Fibroblast of villous mesenchyme (primary cell): ENCODE results near the gene BMP7. TPM values are rescaled to one million over a fixed set of nuclear protein-coding genes. Genes with fewer than 3 reads are reported as not detected.

Experiments
- DNase-seq: peaks from one replicate; pipeline ENCODE4 v3.0.0-alpha.2; 2010; ENCODE audit warnings: low read depth
- H3K4me3 ChIP-seq: 2 replicates; pipeline ENCODE4 v1.5.1; 2011; ENCODE audit warnings: low read depth, mild to moderate bottlenecking, low read length
- total RNA-seq: library from RNA; depleted of rRNA; stranded (reverse); fragments of >200 nt; gene quantifications from 2 replicates; pipeline ENCODE4 v1.2.3, GENCODE V29; 2012
- TF ChIP-seq, protein P1 (sequence below): IDR thresholded peaks from 2 replicates; pipeline ENCODE4 v1.5.1; 2012; ENCODE audit warnings: low read depth, mild to moderate bottlenecking, low read length; ENCODE audit not compliant: insufficient read depth

BMP7 gene
- total RNA-seq, 1 donor, result not detected

DNA sequence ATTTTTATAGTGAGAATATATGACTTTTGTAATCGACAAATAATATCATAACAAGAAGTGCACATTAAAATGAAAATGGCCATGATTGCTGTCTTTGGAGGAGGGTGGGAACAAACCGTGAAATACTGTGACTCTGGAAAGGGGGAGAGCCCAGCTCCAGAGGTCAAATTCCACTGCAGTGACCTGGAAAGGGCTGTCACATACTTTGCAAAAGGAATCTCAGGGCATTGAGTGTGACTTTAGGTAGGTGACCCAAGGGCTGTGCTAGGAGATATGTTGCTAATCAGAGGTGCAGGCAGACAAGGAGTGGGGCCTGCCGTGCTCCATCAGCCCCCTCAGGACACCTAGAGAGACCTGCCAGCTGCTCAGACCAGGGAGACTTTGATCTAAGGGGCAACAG is 28.1 kb upstream of the BMP7 start:
- no peak for DNase-seq
- no peak overlapping the region for H3K4me3 ChIP-seq
- TF ChIP-seq, protein P1, sequence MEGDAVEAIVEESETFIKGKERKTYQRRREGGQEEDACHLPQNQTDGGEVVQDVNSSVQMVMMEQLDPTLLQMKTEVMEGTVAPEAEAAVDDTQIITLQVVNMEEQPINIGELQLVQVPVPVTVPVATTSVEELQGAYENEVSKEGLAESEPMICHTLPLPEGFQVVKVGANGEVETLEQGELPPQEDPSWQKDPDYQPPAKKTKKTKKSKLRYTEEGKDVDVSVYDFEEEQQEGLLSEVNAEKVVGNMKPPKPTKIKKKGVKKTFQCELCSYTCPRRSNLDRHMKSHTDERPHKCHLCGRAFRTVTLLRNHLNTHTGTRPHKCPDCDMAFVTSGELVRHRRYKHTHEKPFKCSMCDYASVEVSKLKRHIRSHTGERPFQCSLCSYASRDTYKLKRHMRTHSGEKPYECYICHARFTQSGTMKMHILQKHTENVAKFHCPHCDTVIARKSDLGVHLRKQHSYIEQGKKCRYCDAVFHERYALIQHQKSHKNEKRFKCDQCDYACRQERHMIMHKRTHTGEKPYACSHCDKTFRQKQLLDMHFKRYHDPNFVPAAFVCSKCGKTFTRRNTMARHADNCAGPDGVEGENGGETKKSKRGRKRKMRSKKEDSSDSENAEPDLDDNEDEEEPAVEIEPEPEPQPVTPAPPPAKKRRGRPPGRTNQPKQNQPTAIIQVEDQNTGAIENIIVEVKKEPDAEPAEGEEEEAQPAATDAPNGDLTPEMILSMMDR, result no peak

DNA sequence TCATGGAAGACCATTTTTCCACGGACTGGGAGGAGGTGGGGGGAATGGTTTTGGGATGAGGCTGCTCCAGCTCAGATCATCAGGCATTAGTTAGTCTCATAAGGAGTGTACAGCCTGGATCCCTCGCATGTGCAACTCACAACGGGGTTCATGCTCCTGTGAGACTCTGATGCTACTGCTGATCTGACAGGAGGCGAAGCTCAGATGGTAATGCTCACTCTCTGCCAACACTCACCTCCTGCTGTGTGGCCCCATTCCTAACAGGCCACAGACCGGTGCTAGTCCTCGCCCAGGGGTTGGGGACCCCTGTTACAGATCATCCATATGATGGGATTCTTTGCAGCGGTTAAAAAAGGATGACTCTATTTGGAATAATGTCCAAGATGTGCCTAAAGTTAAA is 27.6 kb upstream of the BMP7 start:
- TF ChIP-seq, protein P1, result no peak
- DNase-seq, result no peak
- H3K4me3 ChIP-seq, result no peak overlapping the region

DNA sequence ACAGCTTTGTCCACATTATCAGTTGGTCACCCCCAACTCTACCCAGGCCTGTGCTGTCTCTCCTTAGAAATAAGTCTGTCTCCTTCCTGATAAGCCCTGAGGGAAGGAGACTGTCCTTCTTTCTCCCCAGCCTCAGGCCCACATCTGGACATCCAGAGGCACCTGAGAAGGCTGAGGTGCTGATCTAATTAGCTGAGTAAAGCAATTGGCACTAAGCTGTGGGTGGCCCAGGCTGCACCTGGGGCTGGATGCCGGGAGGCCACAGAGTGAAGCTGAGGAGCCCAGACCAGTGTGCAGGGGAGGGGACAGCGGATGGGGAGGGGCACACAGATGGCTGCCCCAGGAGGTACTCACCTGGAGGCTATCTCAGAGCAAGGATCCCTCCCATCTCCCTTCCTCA is 26.2 kb upstream of the BMP7 start:
- DNase-seq, result no peak
- TF ChIP-seq, protein P1, result no peak
- no peak overlapping the region for H3K4me3 ChIP-seq

DNA sequence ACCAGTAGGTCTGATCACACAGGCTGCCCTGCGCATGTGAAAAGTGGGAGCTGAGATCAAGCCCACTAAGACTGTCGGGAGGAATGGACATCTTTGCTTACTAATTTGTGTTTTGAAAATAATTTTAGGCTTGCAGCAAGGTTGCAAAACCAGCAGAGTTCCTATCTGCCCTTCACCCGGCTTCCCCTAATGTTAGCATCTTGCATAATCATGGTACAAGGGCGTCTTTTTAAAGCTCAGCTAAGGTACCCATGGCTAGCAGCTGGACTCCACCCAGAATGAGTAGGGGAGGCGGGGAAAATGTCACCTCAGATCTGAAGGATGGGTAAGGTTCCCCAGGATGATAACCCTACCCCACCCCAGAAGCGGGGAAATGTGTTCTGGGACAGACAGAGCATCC is 25.3 kb upstream of the BMP7 start:
- H3K4me3 ChIP-seq, result no peak overlapping the region
- TF ChIP-seq, protein P1, result no peak
- no peak for DNase-seq

DNA sequence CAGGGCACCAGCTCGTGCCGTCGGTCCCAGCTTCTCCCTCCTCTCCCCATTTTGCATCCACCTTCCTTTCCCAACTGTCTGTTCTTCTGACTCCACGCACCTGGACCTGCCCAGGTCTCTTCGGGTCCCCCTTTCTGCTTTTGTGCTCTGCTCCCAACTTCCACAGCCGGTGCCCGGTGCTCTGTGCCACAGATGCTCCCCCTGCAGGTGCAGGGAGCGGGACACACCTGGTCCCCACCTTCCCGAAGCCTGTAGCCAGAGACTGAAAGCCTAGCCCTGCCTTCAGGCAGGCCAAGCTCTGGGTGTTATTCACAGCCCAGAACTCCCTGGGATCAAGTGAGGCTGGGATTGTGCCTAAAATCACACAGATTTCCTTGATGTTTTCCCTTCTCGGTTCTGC is 24.6 kb upstream of the BMP7 start:
- H3K4me3 ChIP-seq, result no peak overlapping the region
- DNase-seq, result no peak
- TF ChIP-seq, protein P1, result no peak

DNA sequence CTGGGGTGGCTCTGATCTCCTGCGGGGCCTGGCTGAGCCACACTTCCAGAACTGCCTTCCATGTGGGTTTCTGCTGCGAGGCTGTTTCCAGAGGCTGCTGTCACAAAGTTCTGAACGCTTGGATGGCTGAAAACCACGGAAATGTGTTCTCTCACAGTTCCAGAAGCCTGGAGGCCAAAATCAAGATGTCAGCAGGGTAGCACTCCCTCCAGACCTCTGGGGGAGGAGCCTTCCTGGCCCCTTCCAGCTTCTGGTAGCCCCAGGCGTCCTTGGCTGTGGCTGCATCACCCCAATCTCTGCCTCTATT is 23.7 kb upstream of the BMP7 start:
- TF ChIP-seq, protein P1, result no peak
- H3K4me3 ChIP-seq, result no peak overlapping the region
- DNase-seq, result no peak

DNA sequence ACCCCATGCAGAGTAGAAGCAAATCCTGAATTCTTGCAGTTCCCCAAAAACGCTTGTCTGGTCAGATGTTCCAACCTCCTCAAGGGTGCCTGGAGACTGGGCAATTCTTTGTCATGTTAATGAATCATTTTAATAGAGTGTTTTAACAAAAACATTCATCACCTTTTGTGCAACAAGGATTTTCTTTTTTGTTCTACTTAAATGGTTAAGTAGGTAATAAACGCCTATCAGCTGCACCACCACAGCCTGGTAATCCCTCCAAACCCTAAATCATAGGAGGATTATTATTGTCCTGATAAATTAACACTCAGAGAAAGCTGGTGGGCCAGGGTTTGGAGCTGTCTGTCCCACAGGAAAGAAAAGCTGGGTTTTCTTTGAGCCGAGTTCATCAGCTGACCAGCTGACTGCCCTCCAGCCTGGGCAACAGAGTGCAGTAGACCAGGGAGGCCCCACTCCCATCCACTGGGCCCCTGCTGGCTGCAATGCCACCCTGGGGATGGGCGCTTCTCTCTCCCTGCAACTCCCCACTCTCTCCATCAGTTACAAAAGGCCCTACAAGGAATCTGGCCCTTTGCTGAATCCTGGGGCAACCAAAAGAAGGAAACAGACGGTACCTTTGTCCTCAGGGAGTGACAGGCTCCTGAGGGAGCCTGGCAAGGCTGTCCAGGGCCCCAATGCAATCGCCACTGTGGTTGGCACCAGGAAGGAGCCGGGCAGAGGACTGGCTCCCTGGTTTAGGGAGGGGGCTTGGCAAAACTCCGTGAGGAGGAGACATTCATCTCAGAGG is 23.1 kb upstream of the BMP7 start:
- no peak overlapping the region for H3K4me3 ChIP-seq
- TF ChIP-seq, protein P1, result no peak
- no peak for DNase-seq
